H1 (cell line): ENCODE data around the gene PLXNA4.

Source experiments
- BCL11A ChIP-seq, 2 experiments: IDR thresholded peaks; one replicate each; pipeline ENCODE4 v1.6.1; 2011; ENCODE audit warnings: low read depth in 2 of 2, low read length in 2 of 2, mild to moderate bottlenecking in 2 of 2
- EP300 ChIP-seq, 2 experiments: IDR thresholded peaks; 1 replicate in 1 of 2; 2 replicates in 1 of 2; pipeline ENCODE4 v1.6.1; 2011 to 2012; ENCODE audit warnings: low read depth in 2 of 2, low read length in 2 of 2, mild to moderate bottlenecking in 2 of 2, borderline replicate concordance in 1 of 2, inconsistent platforms in 1 of 2, moderate library complexity in 1 of 2
- YY1 ChIP-seq: IDR thresholded peaks from 2 replicates; pipeline ENCODE4 v1.6.1; 2011; ENCODE audit warnings: low read depth, mild to moderate bottlenecking, low read length
- TF ChIP-seq, protein P1 (sequence below), 3 experiments: IDR thresholded peaks; 1 replicate in 2 of 3; 2 replicates in 1 of 3; pipeline versions ENCODE4 v1.5.1 to v1.6.1; 2011; ENCODE audit warnings: low read length in 3 of 3, mild to moderate bottlenecking in 3 of 3, inconsistent platforms in 2 of 3, low read depth in 1 of 3, moderate library complexity in 1 of 3; ENCODE audit not compliant: insufficient read depth in 1 of 3; ENCODE audit errors: control extremely low read depth in 1 of 3

DNA sequence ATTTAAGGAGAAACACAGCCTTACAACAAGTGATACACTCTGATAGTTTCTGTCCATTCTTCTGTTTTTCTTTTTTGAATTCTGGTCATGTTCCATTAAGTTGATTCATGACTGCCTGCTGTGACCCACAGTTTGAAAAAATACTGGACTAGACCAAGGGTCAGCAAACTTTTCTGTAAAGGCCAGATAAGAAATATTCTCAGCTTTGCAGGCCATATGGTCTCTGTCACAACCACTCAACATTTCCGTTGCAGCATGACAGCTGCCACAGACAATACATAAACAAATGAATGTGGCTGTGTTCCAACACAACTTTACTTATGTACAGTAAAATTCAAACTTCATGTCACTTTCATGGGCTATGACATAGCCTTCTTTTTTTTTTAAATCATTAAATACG is 156.7 kb downstream of the PLXNA4 start:
- no peak for TF ChIP-seq BCL11A (IDR thresholded peaks at IDR 0.05; ENCODE audit: low read depth in 2 of 2, low read length in 2 of 2)
- TF ChIP-seq YY1: no peak
- TF ChIP-seq, protein P1, sequence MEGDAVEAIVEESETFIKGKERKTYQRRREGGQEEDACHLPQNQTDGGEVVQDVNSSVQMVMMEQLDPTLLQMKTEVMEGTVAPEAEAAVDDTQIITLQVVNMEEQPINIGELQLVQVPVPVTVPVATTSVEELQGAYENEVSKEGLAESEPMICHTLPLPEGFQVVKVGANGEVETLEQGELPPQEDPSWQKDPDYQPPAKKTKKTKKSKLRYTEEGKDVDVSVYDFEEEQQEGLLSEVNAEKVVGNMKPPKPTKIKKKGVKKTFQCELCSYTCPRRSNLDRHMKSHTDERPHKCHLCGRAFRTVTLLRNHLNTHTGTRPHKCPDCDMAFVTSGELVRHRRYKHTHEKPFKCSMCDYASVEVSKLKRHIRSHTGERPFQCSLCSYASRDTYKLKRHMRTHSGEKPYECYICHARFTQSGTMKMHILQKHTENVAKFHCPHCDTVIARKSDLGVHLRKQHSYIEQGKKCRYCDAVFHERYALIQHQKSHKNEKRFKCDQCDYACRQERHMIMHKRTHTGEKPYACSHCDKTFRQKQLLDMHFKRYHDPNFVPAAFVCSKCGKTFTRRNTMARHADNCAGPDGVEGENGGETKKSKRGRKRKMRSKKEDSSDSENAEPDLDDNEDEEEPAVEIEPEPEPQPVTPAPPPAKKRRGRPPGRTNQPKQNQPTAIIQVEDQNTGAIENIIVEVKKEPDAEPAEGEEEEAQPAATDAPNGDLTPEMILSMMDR (IDR thresholded peaks at IDR 0.05; ENCODE audit: control extremely low read depth in 1 of 3, insufficient read depth in 1 of 3, low read depth in 1 of 3, low read length in 3 of 3): no peak
- TF ChIP-seq EP300 (IDR thresholded peaks at IDR 0.05; ENCODE audit: borderline replicate concordance in 1 of 2, low read depth in 2 of 2, low read length in 2 of 2): no peak
